Gastrocnemius medialis (tissue), 4 donors: ENCODE measurements around the gene TSPAN11.

Source experiments
- CTCF ChIP-seq, 5 experiments: fragments of 450-650 bp in 3 of 5; fragments of 200-600 bp in 2 of 5; sonication (generic) in 2 of 5; IDR thresholded peaks in 4 of 5; conservative IDR thresholded peaks in 1 of 5; 1 replicate in 4 of 5; 2 replicates in 1 of 5; pipeline ENCODE4 v1.5.1; 2016 to 2019; ENCODE audit warnings: antibody characterized with exemption in 5 of 5, mild to moderate bottlenecking in 3 of 5, moderate library complexity in 3 of 5
- POLR2A ChIP-seq, 2 donors: fragments of 450-650 bp; IDR thresholded peaks; one replicate each; pipeline ENCODE4 v1.6.1; 2017; ENCODE audit warnings: antibody characterized with exemption in 2 of 2, mild to moderate bottlenecking in 2 of 2, moderate library complexity in 2 of 2

- TF ChIP-seq POLR2A (IDR thresholded peaks at IDR 0.05): no peak
- TF ChIP-seq CTCF (IDR thresholded peaks at IDR 0.05 in 4 of 5, conservative IDR thresholded peaks at IDR 0.05 in 1 of 5): no peak
Measured at GRCh38 chr12:31026202-31026601, 99.7 kb downstream of the TSPAN11 start.
